Neural cell (in vitro differentiated cells): ENCODE measurements around the gene RPRD1B.

Experiments used
- EZH2 ChIP-seq: fragments of 200-600, 300-800 bp; shearing (Covaris generic), sonication (generic); IDR thresholded peaks from 2 replicates; pipeline ENCODE4 v1.6.1; 2014; ENCODE audit warnings: antibody characterized with exemption, low read length, borderline replicate concordance, mild to moderate bottlenecking; ENCODE audit not compliant: insufficient read depth, poor library complexity, severe bottlenecking
- POLR2AphosphoS5 ChIP-seq: IDR thresholded peaks from 2 replicates; pipeline ENCODE4 v1.6.1; 2012

GRCh38 chr20:38132156-38132909 is 98.8 kb downstream of the RPRD1B start:
- no peak for TF ChIP-seq EZH2
- no peak for TF ChIP-seq POLR2AphosphoS5
